A549 (cell line): ENCODE measurements around the gene NEDD9. TPM values are rescaled to one million over a fixed set of nuclear protein-coding genes. Genes with fewer than 3 reads are reported as not detected.

Experiments
- ATAC-seq, 2 experiments: fragments of 200-7000 bp in 1 of 2; fragments of >200 bp in 1 of 2; cut with Nextera tagmentation in 1 of 2; cut with Tn5 transposase in 1 of 2; 3 replicates each; pipeline versions ENCODE4 v1.8.0 to v1.9.1; 2018 to 2020; ENCODE audit warnings: mild to moderate bottlenecking in 1 of 2, moderate library complexity in 1 of 2
- CTCF ChIA-PET: fragments of 300-600 bp; sonication (Branson Sonifier 250); formaldehyde crosslinking; extraction: SDS; loops from one replicate; lab custom pipeline; 2021; ENCODE audit warnings: antibody characterized with exemption, inconsistent platforms; lab: Yijun Ruan, JAX
- POLR2A ChIA-PET: fragments of 350-600 bp; formaldehyde crosslinking; extraction: SDS; loops from one replicate; lab custom pipeline; 2021; ENCODE audit warnings: antibody characterized with exemption, inconsistent platforms; lab: Yijun Ruan, JAX
- DNase-seq, 2 experiments: peaks; one replicate each; pipeline versions ENCODE4 v3.0.0 to v3.0.0-alpha.2; 2011 to 2016; ENCODE audit warnings: low read depth in 1 of 2, low spot score in 1 of 2
- FAIRE-seq: peaks from 2 replicates; lab custom pipeline; 2011; peaks lifted over from hg19 to GRCh38; lab: Jason Lieb, UNC
- H3K27ac ChIP-seq, 2 experiments: fragments of >200 bp; sonication (Bioruptor Twin); formaldehyde crosslinking; 3 replicates each; pipeline ENCODE4 v1.5.1; 2016 to 2017
- H3K4me1 ChIP-seq: fragments of >200 bp; sonication (Bioruptor Twin); formaldehyde crosslinking; 3 replicates; pipeline ENCODE4 v1.6.1; 2016
- H3K4me2 ChIP-seq: fragments of >200 bp; sonication (Bioruptor Twin); formaldehyde crosslinking; 3 replicates; pipeline ENCODE4 v1.6.1; 2016
- H3K4me3 ChIP-seq: fragments of >200 bp; sonication (Bioruptor Twin); formaldehyde crosslinking; 3 replicates; pipeline ENCODE4 v1.5.1; 2016
- H3K9me3 ChIP-seq: fragments of >200 bp; sonication (Bioruptor Twin); formaldehyde crosslinking; 3 replicates; pipeline ENCODE4 v1.6.1; 2016
- ATOH8 ChIP-seq: fragments of 250-450 bp; sonication (Bioruptor Pico); IDR thresholded peaks from 2 replicates; pipeline ENCODE4 v1.5.0; 2020; ENCODE audit warnings: low read depth, mild to moderate bottlenecking, moderate library complexity
- CBX2 ChIP-seq: fragments of 200-600 bp; sonication (generic); IDR thresholded peaks from 2 replicates; pipeline ENCODE4 v1.6.1; 2016; ENCODE audit warnings: low read depth, mild to moderate bottlenecking, borderline replicate concordance
- CEBPB ChIP-seq, 2 experiments: fragments of >200 bp in 1 of 2; sonication (Bioruptor Twin) in 1 of 2; formaldehyde crosslinking in 1 of 2; IDR thresholded peaks; 2 replicates each; pipeline ENCODE4 v1.6.1; 2012 to 2016
- CTCF ChIP-seq: fragments of >200 bp; sonication (Bioruptor Twin); formaldehyde crosslinking; IDR thresholded peaks from 3 replicates; pipeline ENCODE4 v1.5.1; 2016
- EHF ChIP-seq: fragments of 250-450 bp; sonication (Bioruptor Pico); IDR thresholded peaks from 2 replicates; pipeline ENCODE4 v1.5.0; 2020; ENCODE audit warnings: mild to moderate bottlenecking
- EHMT2 ChIP-seq: fragments of 200-600 bp; sonication (generic); IDR thresholded peaks from 2 replicates; pipeline ENCODE4 v1.6.1; 2016; ENCODE audit warnings: antibody characterized with exemption, low read depth, mild to moderate bottlenecking, moderate library complexity
- FOSL2 ChIP-seq, 2 experiments: fragments of 450-650 bp in 1 of 2; fragments of >200 bp in 1 of 2; sonication (Bioruptor Twin) in 1 of 2; formaldehyde crosslinking; IDR thresholded peaks; 2 replicates each; pipeline versions ENCODE4 v1.5.0 to v1.6.1; 2016 to 2020; ENCODE audit warnings: mild to moderate bottlenecking in 1 of 2, moderate library complexity in 1 of 2
- HDAC2 ChIP-seq: fragments of 200-600 bp; sonication (generic); IDR thresholded peaks from 2 replicates; pipeline ENCODE4 v1.6.1; 2016
- HMGXB4 ChIP-seq: fragments of 250-450 bp; sonication (Bioruptor Pico); IDR thresholded peaks from 2 replicates; pipeline ENCODE4 v1.5.0; 2021; ENCODE audit warnings: mild to moderate bottlenecking, moderate library complexity, borderline replicate concordance
- HOXA7 ChIP-seq: fragments of 250-450 bp; sonication (Bioruptor Pico); IDR thresholded peaks from 2 replicates; pipeline ENCODE4 v1.5.0; 2020; ENCODE audit warnings: mild to moderate bottlenecking, moderate library complexity
- HOXB13 ChIP-seq: fragments of 250-450 bp; sonication (Bioruptor Pico); IDR thresholded peaks from 2 replicates; pipeline ENCODE4 v1.5.0; 2020; ENCODE audit warnings: low read depth, mild to moderate bottlenecking, moderate library complexity
- MAFK ChIP-seq: fragments of 450-650 bp; IDR thresholded peaks from 2 replicates; pipeline ENCODE4 v1.6.1; 2014; ENCODE audit not compliant: partially characterized antibody
- MAX ChIP-seq: IDR thresholded peaks from 2 replicates; pipeline ENCODE4 v1.6.1; 2012
- NPAS2 ChIP-seq: fragments of 250-450 bp; sonication (Bioruptor Pico); IDR thresholded peaks from 2 replicates; pipeline ENCODE4 v1.8.0; 2022; ENCODE audit warnings: mild to moderate bottlenecking, moderate library complexity, borderline replicate concordance
- RNF2 ChIP-seq: fragments of 200-600 bp; sonication (generic); IDR thresholded peaks from 2 replicates; pipeline ENCODE4 v1.6.1; 2016; ENCODE audit warnings: low read depth, mild to moderate bottlenecking, antibody characterized with exemption, moderate library complexity, borderline replicate concordance
- TFCP2L1 ChIP-seq: fragments of 250-450 bp; sonication (Bioruptor Pico); IDR thresholded peaks from 2 replicates; pipeline ENCODE4 v1.5.0; 2021; ENCODE audit warnings: mild to moderate bottlenecking
- TP53 ChIP-seq: fragments of 250-450 bp; sonication (Bioruptor Pico); IDR thresholded peaks from 2 replicates; pipeline ENCODE4 v1.5.0; 2021; ENCODE audit warnings: mild to moderate bottlenecking, moderate library complexity
- ZC3H11A ChIP-seq: fragments of 450-650 bp; IDR thresholded peaks from 2 replicates; pipeline ENCODE4 v1.6.1; 2014; ENCODE audit warnings: antibody characterized with exemption, mild to moderate bottlenecking
- WGBS: methylation state at CpG from one replicate; pipeline ENCODE4 v1.1.6; 2017; ENCODE audit errors: missing lambda C conversion rate; 5-methylcytosine and 5-hydroxymethylcytosine counted together
- polyA plus RNA-seq, 4 experiments: library from polyadenylated mRNA; depleted of rRNA in 3 of 4; stranded (reverse); fragments of >200 nt; fragmentation: RNase III in 1 of 4; extraction: RNeasy Plus Mini Kit Qiagen cat#74134 plus additional on column Dnase treatment in 1 of 4; gene quantifications; 2 replicates in 3 of 4; 3 replicates in 1 of 4; pipeline ENCODE4 v1.2.3, GENCODE V29; 2011 to 2017
- TF ChIP-seq, protein P1 (sequence below): fragments of 150-350 bp; IDR thresholded peaks from 2 replicates; pipeline ENCODE4 v1.6.1; 2014; ENCODE audit warnings: low read depth, mild to moderate bottlenecking, low read length
- TF ChIP-seq, protein P2 (sequence below): IDR thresholded peaks from 2 replicates; pipeline ENCODE4 v1.6.1; 2012
- TF ChIP-seq, protein P3 (sequence below): IDR thresholded peaks from 2 replicates; pipeline ENCODE4 v1.6.1; 2012; ENCODE audit warnings: low read depth, borderline replicate concordance
- TF ChIP-seq, protein P4 (sequence below): fragments of >200 bp; sonication (Bioruptor Twin); formaldehyde crosslinking; IDR thresholded peaks from 3 replicates; pipeline ENCODE4 v1.6.1; 2016
- TF ChIP-seq, protein P5 (sequence below): fragments of 450-650 bp; IDR thresholded peaks from 2 replicates; pipeline ENCODE4 v1.6.1; 2014; ENCODE audit warnings: antibody characterized with exemption

NEDD9 gene
- polyA plus RNA-seq, 2 of the 4 experiments (the other 2 are of a cell fraction): 46.7 to 79.6 TPM

GRCh38 chr6:11201772-11202512 lies 30.5 kb downstream of the NEDD9 start:
- Histone ChIP-seq H3K4me2 (peak overlapping the region; percentile 41), H3K4me1 (peaks cover 100% of the 10 kb centered on the region), H3K27ac (peak overlapping the region; percentile 94 to 98), H3K4me3 (no peak overlapping the region)
- FAIRE-seq: no peak
- POLR2A ChIA-PET: no interaction called here
- 87% methylated on average over 4 of the region's 4 CpGs for WGBS
- TF ChIP-seq MAFK (peak; percentile 5), CBX2 (no peak), NPAS2 (no peak), CEBPB (IDR thresholded peaks at IDR 0.05) (peak; percentile 51 to 70; a peak in 3 of 4 replicates), HOXA7 (CRISPR knock-in tag) (0 out of 2 replicates have a peak, but pooled peaks have one; percentile 67), FOSL2 (IDR thresholded peaks at IDR 0.05) (no peak), FOSL2 (CRISPR knock-in tag; IDR thresholded peaks at IDR 0.05) (peak; percentile 2; the same call in 1 of the 2 replicates)
- TF ChIP-seq, all 56 proteins: peak for 4
- no peak for DNase-seq
- no peaks in the 10 kb centered on the region for H3K9me3 ChIP-seq
- CTCF ChIA-PET: interaction anchor here (1.0 to 1.6 kb wide), 3 partner anchors 30 to 294 kb away, joined by 3 to 15 read pairs (median 4); no protein-coding TSS in a partner anchor
- ATAC-seq: no peak

DNA sequence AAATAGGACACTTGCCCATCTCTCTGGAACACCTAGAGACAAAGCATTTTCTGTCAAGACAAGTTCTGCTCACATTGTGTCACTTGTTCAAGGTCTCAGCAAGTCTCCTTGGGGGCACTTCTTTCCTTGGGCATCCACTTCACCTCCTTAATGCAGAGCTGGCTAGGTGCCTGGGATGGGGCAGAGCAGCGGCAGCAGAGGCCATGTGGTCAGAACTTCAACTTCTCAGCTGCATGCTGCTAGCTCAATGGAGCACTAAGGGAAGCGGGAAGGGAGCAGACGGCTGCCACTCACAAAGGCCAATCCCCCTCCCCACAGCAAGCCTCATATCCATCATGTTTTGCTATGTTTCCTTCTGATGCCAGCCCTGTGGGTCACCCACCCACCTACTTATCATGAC lies 31.5 kb downstream of the NEDD9 start:
- Histone ChIP-seq H3K27ac (peak overlapping the region; percentile 94 to 98), H3K4me2 (peak overlapping the region; percentile 36), H3K9me3 (no peaks in the 10 kb centered on the region), H3K4me3 (no peak overlapping the region), H3K4me1 (peaks cover 100% of the 10 kb centered on the region)
- FAIRE-seq: no peak
- ChIA-PET POLR2A (no interaction called here), CTCF (no interaction called here)
- WGBS: 67% methylated on average over 3 of the region's 3 CpGs
- DNase-seq: no peak
- ATAC-seq: no peak
- TF ChIP-seq ATOH8 (CRISPR knock-in tag) (0 out of 2 replicates have a peak, but pooled peaks have one; percentile 5), HDAC2 (no peak), TP53 (CRISPR knock-in tag) (0 out of 2 replicates have a peak, but pooled peaks have one; percentile 53), HOXB13 (CRISPR knock-in tag) (0 out of 2 replicates have a peak, but pooled peaks have one; percentile 58), MAX (peak; percentile 63), HMGXB4 (no peak), RNF2 (no peak), EHF (CRISPR knock-in tag) (0 out of 2 replicates have a peak, but pooled peaks have one; percentile 40), TFCP2L1 (no peak), ZC3H11A (no peak), CTCF (no peak), EHMT2 (no peak), HOXA7 (CRISPR knock-in tag) (no peak)
- TF ChIP-seq, protein P1, sequence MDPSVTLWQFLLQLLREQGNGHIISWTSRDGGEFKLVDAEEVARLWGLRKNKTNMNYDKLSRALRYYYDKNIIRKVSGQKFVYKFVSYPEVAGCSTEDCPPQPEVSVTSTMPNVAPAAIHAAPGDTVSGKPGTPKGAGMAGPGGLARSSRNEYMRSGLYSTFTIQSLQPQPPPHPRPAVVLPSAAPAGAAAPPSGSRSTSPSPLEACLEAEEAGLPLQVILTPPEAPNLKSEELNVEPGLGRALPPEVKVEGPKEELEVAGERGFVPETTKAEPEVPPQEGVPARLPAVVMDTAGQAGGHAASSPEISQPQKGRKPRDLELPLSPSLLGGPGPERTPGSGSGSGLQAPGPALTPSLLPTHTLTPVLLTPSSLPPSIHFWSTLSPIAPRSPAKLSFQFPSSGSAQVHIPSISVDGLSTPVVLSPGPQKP: no peak
- TF ChIP-seq, protein P2, sequence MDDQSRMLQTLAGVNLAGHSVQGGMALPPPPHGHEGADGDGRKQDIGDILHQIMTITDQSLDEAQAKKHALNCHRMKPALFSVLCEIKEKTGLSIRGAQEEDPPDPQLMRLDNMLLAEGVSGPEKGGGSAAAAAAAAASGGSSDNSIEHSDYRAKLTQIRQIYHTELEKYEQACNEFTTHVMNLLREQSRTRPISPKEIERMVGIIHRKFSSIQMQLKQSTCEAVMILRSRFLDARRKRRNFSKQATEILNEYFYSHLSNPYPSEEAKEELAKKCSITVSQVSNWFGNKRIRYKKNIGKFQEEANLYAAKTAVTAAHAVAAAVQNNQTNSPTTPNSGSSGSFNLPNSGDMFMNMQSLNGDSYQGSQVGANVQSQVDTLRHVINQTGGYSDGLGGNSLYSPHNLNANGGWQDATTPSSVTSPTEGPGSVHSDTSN: no peak
- TF ChIP-seq, protein P3, sequence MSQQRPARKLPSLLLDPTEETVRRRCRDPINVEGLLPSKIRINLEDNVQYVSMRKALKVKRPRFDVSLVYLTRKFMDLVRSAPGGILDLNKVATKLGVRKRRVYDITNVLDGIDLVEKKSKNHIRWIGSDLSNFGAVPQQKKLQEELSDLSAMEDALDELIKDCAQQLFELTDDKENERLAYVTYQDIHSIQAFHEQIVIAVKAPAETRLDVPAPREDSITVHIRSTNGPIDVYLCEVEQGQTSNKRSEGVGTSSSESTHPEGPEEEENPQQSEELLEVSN: peak; percentile 64; the same call in 1 of the 2 replicates
- TF ChIP-seq, protein P4, sequence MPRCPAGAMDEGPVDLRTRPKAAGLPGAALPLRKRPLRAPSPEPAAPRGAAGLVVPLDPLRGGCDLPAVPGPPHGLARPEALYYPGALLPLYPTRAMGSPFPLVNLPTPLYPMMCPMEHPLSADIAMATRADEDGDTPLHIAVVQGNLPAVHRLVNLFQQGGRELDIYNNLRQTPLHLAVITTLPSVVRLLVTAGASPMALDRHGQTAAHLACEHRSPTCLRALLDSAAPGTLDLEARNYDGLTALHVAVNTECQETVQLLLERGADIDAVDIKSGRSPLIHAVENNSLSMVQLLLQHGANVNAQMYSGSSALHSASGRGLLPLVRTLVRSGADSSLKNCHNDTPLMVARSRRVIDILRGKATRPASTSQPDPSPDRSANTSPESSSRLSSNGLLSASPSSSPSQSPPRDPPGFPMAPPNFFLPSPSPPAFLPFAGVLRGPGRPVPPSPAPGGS: no peak
- TF ChIP-seq, protein P5, sequence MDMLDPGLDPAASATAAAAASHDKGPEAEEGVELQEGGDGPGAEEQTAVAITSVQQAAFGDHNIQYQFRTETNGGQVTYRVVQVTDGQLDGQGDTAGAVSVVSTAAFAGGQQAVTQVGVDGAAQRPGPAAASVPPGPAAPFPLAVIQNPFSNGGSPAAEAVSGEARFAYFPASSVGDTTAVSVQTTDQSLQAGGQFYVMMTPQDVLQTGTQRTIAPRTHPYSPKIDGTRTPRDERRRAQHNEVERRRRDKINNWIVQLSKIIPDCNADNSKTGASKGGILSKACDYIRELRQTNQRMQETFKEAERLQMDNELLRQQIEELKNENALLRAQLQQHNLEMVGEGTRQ: no peak
